ENCODE data around the gene PPP6R3.
"Not testable (repeated sequence)": the region's sequence is repeated elsewhere in the genome, so short reads cannot be mapped to it uniquely, and the experiment has no call there.

PPP6R3 gene

DNA sequence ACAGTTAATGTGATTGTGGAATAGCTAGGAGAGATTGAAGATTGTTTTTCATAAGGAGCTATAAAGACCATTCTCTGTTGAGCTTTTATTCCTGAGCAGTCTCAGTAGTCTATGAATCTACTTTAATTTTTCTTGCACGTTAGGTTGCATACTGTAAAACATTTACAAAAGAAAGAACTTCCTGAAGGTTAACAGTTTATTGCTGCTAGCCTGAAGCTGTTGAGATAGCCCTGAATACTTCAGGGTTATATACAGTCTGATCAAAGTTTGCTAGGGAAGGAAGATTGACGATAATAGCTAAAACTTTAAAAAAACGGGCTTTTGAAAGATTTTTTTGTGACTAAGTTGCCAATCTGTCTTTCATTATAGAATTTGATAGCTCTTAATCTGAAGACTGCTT lies 64.8 kb downstream of the PPP6R3 start:
- DNase-seq (ENCODE audit: low read depth in 2 of 2), result no peak

DNA sequence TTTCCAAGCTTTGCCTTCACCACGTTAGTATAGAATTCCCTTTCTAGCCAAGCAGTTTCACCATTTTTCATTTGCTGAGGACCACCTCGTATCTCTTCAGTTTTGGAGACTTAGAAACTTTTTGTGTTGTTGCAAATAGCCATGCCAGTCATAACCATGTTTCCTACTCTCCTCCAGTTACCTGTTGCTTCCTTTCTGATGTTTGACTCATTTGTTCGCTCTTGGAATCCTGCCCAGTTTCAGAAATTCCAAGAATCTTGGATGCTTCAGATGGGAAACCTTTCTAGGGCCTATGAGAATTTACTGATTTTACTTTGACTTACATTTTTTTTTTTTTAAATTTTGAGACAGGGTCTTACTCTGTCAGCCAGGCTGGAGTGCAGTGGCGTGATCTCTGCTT lies 65.4 kb downstream of the PPP6R3 start:
- no peak for DNase-seq (ENCODE audit: low read depth in 2 of 2)

DNA sequence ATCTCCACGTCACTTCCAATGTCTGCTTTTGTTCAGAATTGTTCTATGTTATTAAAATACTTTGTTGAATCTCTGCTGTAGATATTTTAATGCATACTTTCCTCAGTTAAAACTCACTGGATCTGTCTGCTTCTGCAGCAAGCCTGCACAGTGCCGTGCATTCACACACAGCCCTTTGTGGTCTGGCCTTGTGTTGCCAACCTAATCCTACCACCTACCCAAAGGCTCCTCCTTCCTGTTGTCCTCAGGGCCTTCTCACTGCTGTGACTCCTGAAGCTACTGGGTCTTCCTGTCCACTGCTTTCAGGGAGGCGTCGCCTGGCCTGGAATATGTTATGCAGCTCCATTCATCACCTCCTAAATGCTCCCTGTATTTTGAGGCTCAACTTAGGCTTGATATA lies 67.0 kb downstream of the PPP6R3 start:
- DNase-seq (ENCODE audit: low read depth in 2 of 2), result no peak

DNA sequence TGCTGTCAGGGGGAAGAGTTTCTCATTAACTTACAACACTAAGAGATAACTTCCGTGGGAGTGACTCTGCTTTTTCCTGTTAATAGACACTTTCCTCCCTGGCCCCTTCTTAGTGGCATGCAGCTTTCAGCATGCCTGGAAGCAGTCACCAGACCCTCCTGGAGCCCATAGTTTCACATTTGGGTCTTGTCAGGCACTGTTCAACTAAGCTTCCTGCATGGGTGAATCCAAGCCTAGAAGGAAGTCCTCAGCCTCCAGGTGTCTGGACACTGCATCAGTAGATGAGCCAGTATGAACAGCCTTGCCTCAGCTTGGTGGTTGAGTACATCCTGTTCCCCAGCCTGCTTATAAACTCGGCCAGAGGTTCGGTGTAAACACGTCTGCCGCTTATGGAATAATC lies 68.1 kb downstream of the PPP6R3 start:
- DNase-seq (ENCODE audit: low read depth in 2 of 2), result no peak

DNA sequence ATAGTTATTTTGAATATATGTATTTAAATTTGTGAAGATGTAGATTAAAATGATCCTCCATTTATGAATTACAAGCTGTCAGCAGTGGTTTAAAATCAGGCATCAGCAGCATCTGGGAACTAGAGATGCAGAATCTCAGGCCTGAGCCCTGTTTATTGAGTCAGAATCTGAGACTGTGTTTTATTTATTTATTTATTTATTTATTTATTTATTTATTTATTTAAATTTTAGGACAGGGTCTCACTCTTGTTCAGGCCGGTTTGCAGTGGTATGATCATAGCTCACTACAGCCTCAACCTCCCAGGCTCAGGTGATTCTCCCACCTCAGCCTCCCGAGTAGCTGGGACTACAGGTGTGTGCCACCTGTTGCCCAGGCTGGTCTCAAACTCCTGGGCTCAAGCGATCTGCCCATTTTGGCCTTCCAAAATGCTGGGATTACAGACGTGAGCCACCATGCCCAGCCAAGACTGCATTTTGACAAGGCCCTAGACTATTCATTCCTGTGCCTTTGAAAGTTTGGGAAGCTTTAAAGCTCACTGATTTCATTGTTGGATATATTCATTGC lies 70.7 kb downstream of the PPP6R3 start:
- no peak for DNase-seq (ENCODE audit: low read depth in 2 of 2)

DNA sequence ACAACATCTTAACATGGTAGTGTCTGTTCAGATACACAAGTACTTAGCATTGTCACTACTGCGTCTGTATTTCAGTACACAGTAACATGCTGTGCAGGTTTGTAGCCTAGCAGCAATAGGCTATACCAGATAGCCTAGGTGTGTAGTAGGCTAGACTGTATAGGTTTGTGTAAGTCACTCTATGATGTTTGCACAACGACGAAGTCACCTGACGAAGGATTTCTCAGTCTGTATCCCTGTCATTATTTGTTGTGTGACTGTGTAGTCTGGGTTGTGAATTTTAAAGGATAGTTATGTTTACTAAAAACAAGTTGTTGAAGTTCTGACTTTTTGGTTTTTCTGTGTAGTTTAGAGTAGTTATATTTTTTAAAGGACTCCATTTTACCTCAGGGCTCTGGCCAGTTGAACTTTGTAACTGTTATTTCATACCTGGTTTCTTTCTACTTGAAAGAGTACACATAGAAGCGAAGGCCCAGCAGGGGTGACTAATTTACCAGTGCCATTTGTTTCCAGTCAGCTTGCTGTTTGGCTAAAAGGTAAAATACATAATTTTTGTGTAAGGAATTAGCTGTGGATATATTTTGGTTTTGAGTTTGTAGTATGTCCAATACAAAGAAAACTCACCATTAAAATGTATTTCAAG lies 72.3 kb downstream of the PPP6R3 start:
- no peak for DNase-seq (ENCODE audit: low read depth in 2 of 2)

DNA sequence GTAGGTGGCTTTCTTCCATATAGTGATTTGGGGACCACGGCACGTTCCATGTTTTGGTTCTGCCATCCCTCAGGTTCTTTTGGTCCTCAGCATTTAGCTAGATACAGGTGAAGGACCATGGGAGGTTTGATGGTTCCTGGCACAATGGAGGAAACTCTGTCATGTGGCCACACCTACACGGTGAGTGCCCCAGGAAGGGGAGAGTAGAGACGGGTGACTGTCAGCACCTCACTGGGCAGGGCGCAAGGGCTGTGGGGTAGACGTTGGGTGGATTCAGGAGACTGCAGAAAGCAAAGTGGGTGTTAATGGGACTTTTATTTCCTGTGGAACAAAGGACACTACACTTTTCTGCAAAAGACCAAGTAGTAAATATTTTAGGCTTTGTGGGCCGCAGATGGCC lies 73.4 kb downstream of the PPP6R3 start:
- DNase-seq (ENCODE audit: low read depth in 2 of 2), result no peak

DNA sequence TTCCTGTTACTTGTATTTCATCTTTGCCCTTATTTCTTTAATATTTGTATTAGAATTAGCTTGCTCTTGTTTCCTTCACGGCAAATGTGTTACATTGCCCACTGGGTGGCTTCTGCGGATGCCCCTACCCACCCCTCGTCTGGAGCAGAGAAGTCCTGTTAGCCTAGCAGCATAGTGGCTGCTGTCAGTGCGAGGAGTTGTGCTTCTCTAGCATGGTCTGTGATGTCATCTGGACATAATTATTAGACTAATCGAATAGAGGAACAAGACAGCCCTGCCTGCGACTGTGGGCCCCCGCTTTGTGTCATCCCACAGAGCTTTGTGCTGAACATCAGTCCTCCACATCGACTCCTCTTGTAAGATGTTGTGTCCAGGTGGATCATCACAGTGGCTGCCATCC lies 74.5 kb downstream of the PPP6R3 start:
- DNase-seq (ENCODE audit: low read depth in 2 of 2), result no peak

DNA sequence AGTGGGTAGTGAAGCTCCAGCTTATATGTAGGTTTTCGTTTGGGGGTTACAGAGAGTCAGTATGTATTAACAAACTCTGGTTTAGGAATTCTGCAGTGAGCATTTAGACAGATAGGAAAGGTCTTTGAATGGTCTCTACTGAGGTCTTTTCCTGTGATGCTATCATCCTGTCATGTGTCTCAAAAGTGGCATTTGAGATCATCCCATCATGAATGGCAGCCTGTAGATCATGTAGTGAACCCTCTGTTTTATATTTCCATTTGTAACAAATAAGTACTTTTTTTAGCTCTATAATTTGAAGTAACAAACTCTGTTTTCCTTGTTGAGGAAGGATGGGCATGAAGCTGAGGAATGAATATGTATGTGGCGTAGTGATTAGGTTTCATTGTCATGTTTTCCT lies 76.2 kb downstream of the PPP6R3 start:
- no peak for DNase-seq (ENCODE audit: low read depth in 2 of 2)

DNA sequence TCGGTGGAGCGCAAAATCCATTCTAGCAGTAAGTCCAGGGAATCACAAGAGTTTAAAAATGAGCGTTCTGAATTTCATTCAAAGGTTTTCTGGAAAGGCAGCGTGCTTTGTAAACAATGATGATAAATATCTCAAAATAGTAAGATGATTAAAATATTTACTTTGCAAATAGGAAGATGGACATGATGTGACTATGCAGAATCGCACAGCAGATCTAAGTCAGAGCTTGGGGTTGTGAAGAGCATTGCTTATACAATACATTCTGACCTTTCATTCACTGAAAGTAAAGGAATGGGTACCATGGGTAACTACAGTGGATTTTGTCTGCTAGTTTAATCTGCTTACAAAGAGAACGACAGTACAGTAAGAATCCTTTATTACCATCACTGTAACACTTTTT lies 77.5 kb downstream of the PPP6R3 start:
- DNase-seq (ENCODE audit: low read depth in 2 of 2), result no peak

DNA sequence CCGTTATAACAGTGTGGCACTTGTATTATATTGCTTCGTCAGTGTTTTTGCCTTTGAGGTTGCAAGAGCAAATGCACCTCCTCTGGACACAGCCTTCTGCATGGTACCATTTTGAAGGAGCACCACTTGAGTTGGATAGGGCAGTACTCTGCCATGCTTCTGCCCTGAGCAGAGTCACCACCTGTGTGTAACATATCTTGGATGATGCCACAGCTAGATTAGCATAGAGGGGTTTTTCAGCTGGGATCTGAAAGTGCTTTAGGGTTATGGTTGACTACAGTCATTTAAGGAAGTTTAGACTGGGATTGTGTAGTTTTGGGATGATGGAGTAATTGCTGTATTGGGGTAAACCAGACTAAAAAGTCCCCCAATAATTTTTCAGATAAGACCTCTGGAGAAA lies 78.8 kb downstream of the PPP6R3 start:
- DNase-seq (ENCODE audit: low read depth in 2 of 2), result no peak

DNA sequence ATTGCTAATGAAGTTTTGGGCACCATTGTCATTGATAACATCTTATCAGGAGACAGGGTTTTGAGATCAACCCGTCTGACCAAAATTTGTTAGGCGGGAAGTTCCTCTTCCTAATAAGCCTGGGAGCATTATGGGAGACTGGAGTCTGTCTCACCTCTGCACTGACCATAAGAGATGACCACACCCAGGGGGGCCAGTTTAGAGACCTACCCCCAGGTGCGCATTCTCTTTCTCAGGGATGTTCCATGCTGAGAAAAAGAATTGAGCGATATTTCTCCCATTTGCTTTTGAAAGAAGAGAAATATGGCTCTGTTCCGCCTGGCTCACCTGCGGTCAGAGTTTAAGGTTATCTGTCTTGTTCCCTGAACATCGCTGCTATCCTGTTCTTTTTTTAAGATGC lies 80.0 kb downstream of the PPP6R3 start:
- not testable (repeated sequence) for DNase-seq (ENCODE audit: low read depth in 2 of 2)

DNA sequence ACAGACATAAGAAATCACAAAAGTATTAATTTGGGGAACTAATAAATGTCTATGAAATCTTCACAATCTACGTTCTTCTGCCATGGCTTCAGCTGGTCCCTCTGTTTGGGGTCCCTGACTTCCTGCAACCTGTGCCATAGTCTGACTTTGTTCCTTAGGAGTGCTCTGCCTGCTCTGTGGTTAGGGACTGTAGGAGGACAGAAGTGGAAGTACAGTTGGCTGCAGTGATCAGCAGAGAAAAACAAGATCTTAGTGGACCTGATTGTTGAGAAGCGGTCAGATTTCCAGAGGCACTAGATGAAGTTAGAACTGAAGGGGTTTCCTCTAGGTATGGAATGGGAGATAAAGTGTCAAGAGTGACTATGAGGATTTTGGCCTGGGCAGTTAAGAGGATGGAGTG lies 80.6 kb downstream of the PPP6R3 start:
- DNase-seq (ENCODE audit: low read depth in 2 of 2), result no peak

DNA sequence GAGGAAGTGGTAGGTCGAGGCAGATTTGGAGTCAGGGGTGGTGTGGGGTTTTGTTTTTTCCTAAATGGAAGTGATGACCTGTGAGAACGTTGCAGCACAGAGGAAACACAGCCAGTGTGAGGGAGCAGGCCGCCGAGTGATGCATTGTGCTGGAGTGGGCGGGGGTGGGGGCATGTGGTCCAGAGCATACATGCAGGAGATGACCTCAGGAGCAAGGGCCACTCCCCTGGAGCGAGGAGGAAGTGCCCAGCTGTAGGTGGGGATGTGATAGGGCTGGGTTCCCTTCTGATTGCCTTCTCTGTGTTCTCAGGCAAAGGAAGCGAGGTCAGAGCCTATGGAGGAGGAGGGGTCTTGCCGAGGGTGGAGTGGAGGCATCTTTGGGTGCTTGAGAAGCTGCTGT lies 81.4 kb downstream of the PPP6R3 start:
- no peak for DNase-seq (ENCODE audit: low read depth in 2 of 2)

DNA sequence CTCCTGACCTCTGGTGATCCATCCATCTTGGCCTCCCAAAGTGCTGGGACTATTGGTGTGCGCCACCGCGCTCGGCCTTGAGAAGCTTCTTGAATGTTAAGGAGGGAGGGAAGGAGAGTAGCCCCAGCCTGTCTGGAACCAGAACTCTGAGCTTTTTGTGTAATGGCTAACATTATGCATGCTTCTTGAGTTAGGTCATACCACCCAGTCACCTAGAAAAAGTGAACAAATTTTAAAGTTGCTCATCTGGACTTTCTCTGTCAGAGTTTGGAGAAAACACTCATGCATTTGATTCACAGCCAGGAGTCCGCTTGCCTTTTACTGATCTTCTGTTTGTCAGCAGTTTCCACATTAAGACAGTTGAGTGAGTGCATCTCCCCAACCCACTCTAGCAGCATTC lies 82.1 kb downstream of the PPP6R3 start:
- DNase-seq (ENCODE audit: low read depth in 2 of 2), result no peak

DNA sequence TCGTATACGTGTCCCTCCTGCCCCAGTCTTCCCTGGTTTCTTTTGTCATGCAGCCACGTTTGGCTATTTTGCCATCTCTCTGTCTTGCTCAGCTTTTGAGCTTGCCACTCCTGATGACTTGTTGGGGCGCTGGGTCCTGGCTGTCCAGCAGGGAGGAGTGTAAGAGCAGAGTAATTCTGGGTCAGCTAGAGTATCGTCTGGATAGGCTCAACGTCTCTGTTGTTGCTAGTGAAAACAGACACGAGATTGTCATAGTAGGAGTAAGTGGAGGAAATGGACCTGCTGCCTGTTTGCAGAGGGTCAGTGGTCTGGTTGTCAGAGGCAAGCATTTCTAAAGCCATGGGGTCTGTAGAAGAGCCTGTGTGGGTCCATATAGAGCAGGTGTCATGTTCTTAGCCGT lies 83.0 kb downstream of the PPP6R3 start:
- DNase-seq (ENCODE audit: low read depth in 2 of 2), result no peak

DNA sequence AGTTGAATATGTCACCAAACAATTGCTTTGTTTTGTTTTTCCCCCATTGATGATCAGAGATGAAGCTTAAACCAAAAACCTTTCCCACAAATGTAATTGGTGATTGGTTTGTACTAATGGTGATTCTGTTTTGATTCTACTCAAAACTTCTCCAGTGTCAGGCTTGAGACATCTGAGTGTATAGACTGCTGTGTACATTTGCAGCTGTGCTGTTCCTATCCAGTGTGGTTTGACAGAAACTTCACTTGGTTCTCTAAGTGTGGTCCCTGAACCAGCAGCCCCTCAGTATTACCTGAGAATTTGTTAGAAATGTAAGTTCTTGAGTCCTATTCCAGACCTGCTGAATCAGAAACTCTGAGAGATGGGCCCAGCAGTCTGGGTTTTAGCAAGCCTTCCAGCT lies 84.8 kb downstream of the PPP6R3 start:
- DNase-seq (ENCODE audit: low read depth in 2 of 2), result no peak

DNA sequence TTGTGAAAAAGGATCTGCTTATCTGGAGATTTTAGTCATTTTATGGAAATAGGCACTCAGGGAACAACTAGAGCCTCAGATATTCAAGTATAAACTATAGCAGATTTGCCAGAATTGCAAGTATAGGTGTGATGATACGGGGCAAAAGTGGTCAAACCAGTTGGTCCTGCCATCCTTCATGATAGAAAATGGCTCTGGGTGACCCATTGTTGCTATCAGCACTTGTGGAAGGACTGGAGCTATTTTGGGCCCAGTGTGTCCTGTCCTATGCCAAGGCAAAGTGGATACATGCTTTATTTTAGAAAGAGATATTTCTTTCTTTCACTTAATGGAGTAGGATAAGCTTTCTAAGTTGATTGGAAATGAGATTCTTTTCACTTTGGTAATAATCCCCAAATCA lies 85.2 kb downstream of the PPP6R3 start:
- DNase-seq (ENCODE audit: low read depth in 2 of 2), result no peak

DNA sequence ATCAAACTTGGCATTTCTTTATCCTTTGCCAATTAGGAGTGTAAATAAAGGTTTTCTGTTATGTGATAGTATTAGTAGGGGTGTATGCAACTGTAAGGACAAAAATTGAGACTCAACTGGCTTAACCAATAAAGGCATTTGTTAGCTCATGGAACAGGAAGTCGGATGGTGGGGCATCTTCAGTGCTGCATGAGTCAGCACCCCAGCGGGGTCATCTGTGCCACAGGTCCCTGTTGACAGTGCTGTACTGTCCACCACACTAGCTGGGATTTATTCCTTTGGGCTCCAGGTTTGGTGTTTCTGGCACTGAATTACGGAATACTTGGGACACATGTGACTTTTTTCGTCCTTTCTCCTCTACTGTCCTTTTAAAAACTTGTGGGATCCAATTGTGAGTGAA lies 86.0 kb downstream of the PPP6R3 start:
- DNase-seq (ENCODE audit: low read depth in 2 of 2), result no peak

DNA sequence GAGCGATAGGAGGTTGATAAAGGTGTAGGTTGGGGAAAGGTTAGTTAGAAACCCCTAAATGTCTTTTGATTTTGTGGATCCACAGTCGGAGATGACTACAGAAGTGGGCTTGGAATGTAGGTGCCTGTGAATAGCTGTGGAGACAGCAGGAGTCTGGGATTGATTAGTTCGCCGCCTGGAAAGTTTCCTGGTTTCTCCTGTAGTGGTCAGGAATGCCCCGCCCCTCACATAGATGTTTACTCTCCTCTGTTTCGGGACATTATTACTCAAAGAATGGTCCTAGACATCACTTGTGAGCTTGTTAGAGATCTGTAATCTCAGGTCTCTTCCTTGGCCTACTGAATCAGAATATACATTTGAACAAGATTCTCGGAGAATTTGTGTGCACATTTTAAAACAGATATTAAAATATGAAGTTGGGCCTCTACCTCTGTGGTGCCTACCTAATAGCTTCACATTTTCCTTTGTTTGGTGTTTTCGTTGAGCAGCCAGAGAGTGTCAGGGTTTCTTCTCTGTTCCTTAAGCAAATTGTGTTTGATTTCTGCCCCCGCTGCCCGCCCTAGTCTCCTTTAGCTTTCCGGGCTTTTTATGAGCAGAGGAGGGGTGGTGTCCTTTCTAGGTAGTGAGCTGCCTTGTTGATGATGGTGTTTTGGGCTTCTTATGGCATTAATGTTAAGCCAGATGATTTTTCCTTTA lies 89.4 kb downstream of the PPP6R3 start:
- no peak for DNase-seq (ENCODE audit: low read depth in 2 of 2)

DNA sequence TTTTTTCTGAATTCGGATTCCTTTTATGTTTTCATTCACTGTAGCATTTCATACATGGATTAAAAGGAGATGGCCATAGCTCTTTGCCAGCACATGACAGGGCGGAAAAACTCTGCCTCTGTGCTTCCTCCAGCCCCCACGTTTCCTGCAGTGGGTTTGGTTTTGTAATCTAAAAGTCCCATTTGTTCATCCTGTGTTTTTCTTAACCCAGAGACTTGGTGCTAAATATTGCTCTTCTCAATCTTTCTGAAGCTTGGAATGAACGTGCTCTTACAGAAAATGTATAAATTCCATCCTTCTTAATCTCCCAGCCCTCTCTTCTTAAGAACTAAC lies 89.9 kb downstream of the PPP6R3 start:
- no peak for DNase-seq (ENCODE audit: low read depth in 2 of 2)

DNA sequence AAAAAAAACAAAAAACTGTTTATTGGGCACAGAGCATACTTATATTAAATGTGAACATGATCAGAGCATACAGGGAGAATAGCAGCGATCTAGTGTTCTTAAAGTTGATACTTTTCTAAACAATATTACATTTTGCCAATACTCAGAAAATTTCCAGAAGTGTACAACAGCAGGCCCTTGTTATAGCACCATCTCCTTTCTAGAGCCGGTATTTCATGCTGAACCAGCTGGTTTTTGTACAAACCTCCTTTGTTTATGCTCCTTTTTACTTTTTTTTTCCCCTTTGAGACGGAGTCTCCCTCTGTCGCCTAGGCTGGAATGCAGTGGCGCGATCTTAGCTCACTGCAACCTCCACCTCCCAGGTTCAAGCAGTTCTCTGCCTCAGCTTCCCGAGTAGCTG lies 90.7 kb downstream of the PPP6R3 start:
- DNase-seq (ENCODE audit: low read depth in 2 of 2), result no peak

DNA sequence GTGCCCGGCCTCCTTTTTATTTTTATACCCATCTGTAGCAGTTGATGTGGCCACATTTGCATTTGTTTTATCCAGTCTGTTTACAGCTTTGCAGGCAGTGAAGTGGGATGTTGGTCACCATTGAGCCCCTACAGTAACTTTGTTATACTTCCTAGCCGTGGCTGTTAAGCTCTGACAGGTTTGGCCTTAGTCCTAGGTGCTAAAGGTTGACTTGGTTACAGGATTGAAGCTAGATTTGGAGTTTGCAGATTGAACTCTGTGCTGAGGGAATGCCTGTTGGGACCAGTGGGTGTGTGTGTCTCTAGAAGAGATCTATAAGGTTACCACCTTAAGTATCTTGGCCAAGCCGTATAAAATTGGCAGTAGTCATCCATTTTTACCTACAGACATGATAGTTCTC lies 91.2 kb downstream of the PPP6R3 start:
- DNase-seq (ENCODE audit: low read depth in 2 of 2), result no peak

DNA sequence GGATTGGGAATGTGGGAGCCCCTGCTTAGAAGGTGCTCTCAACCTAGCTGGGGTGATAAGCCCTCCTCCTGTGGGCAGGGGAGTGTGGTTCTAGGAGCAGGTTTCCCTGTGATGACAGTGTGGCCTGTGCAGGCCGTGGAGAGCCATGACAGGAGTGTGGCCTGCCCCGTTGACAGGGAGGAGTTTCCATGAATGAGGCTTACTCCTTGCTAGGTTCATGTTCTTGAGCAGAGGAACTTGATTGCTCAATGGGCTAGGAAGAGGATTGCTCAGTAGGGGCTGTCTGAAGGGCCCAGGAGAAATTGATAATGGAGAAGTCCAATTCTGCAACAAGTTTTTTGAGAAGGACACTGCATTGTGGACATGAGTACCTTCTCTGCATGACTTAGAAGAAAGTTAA lies 92.0 kb downstream of the PPP6R3 start:
- no peak for DNase-seq (ENCODE audit: low read depth in 2 of 2)
